NB4 (cell line): ENCODE results near the gene RMDN3.

Source experiments
- DNase-seq: peaks from one replicate; pipeline ENCODE4 v3.0.0; 2010; ENCODE audit warnings: low read depth
- H3K4me3 ChIP-seq: one replicate; pipeline ENCODE4 v1.5.1; 2011; ENCODE audit warnings: mild to moderate bottlenecking, low read depth, low read length, moderate library complexity
- CTCF ChIP-seq: IDR thresholded peaks from one replicate; pipeline ENCODE4 v1.5.1; 2012; ENCODE audit warnings: low read depth, low read length
- MAX ChIP-seq: IDR thresholded peaks from 2 replicates; pipeline ENCODE4 v1.6.1; 2011; ENCODE audit warnings: low read depth, low read length
- MYC ChIP-seq: IDR thresholded peaks from 2 replicates; pipeline ENCODE4 v1.6.1; 2011; ENCODE audit warnings: low read depth, low read length
- POLR2A ChIP-seq: IDR thresholded peaks from 2 replicates; pipeline ENCODE4 v1.6.1; 2011; ENCODE audit warnings: mild to moderate bottlenecking; ENCODE audit not compliant: insufficient read length; ENCODE audit errors: extremely low read depth

RMDN3 gene

GRCh38 chr15:40749151-40749630 is 5.9 kb downstream of the RMDN3 start:
- TF ChIP-seq MAX: no peak
- no peak for TF ChIP-seq MYC
- no peak for TF ChIP-seq CTCF
- TF ChIP-seq POLR2A: no peak
- no peak overlapping the region for H3K4me3 ChIP-seq
- no peak for DNase-seq

- H3K4me3 ChIP-seq: no peak overlapping the region
- no peak for DNase-seq
- TF ChIP-seq CTCF (no peak), MAX (no peak), MYC (no peak), POLR2A (no peak)
Observed at GRCh38 chr15:40747685-40748631, 7.1 kb downstream of the RMDN3 start.

GRCh38 chr15:40746916-40747418 is 8.1 kb downstream of the RMDN3 start:
- peak; percentile 75 for DNase-seq
- H3K4me3 ChIP-seq: no peak overlapping the region
- TF ChIP-seq POLR2A (no peak), CTCF (no peak), MYC (no peak)

- TF ChIP-seq POLR2A (no peak), MYC (no peak), MAX (no peak), CTCF (no peak)
- no peak overlapping the region for H3K4me3 ChIP-seq
- no peak for DNase-seq
Observed at GRCh38 chr15:40744815-40745152, 10.3 kb downstream of the RMDN3 start.

GRCh38 chr15:40743921-40744814 is 10.9 kb downstream of the RMDN3 start:
- peak; percentile 74 for DNase-seq
- H3K4me3 ChIP-seq: no peak overlapping the region
- TF ChIP-seq CTCF (no peak), MYC (peak; percentile 45; the same call in 1 of the 2 replicates), POLR2A (no peak), MAX (peak; percentile 67)
